Kidney epithelial cell (primary cell): Measurements from ENCODE around the gene ABCC3. TPM values are rescaled to one million over a fixed set of nuclear protein-coding genes. Genes with fewer than 3 reads are reported as not detected.

ENCODE experiments used
- DNase-seq: peaks from one replicate; pipeline ENCODE4 v3.0.0-alpha.2; 2010; ENCODE audit warnings: low read depth
- H3K27me3 ChIP-seq: 2 replicates; pipeline ENCODE4 v1.6.0; 2011; ENCODE audit warnings: low read length; ENCODE audit not compliant: control insufficient read depth, insufficient read depth
- H3K36me3 ChIP-seq: 2 replicates; pipeline ENCODE4 v1.5.1; 2011; ENCODE audit warnings: low read length; ENCODE audit not compliant: control insufficient read depth, insufficient read depth
- H3K4me3 ChIP-seq: 2 replicates; pipeline ENCODE4 v1.5.1; 2011; ENCODE audit warnings: low read depth, mild to moderate bottlenecking, control low read depth, low read length
- CTCF ChIP-seq: IDR thresholded peaks from 2 replicates; pipeline ENCODE4 v1.5.1; 2011; ENCODE audit warnings: mild to moderate bottlenecking, moderate library complexity, low read length, control low read depth, inconsistent platforms; ENCODE audit not compliant: insufficient read depth, poor library complexity, severe bottlenecking
- total RNA-seq: library from RNA; depleted of rRNA; stranded (reverse); fragments of >200 nt; gene quantifications from 2 replicates; pipeline ENCODE4 v1.2.3, GENCODE V29; 2015

Gene ABCC3
- total RNA-seq, 1 donor from 2014 or later = 1.3 TPM

- Histone ChIP-seq H3K4me3 (no peak overlapping the region), H3K27me3 (no peaks in the 10 kb centered on the region), H3K36me3 (no peaks in the 10 kb centered on the region)
- no peak for TF ChIP-seq CTCF
- DNase-seq = no peak
Measured at GRCh38 chr17:50684288-50684611, 49.6 kb downstream of the ABCC3 start.

GRCh38 chr17:50684612-50685333, 50.1 kb downstream of the ABCC3 start:
- Histone ChIP-seq H3K4me3 (no peak overlapping the region), H3K27me3 (no peaks in the 10 kb centered on the region), H3K36me3 (no peaks in the 10 kb centered on the region)
- DNase-seq = no peak
- no peak for TF ChIP-seq CTCF

- DNase-seq = no peak
- no peak overlapping the region for H3K4me3 ChIP-seq
- no peaks in the 10 kb centered on the region for H3K27me3 ChIP-seq
- no peak for TF ChIP-seq CTCF
- no peaks in the 10 kb centered on the region for H3K36me3 ChIP-seq
Measured at GRCh38 chr17:50685334-50685665, 50.6 kb downstream of the ABCC3 start.

GRCh38 chr17:50685691-50686493, 51.2 kb downstream of the ABCC3 start:
- TF ChIP-seq CTCF = no peak
- Histone ChIP-seq H3K27me3 (no peaks in the 10 kb centered on the region), H3K4me3 (no peak overlapping the region), H3K36me3 (no peaks in the 10 kb centered on the region)
- no peak for DNase-seq

- no peak for DNase-seq
- TF ChIP-seq CTCF = no peak
- no peaks in the 10 kb centered on the region for H3K27me3 ChIP-seq
- H3K36me3 ChIP-seq = no peaks in the 10 kb centered on the region
- no peak overlapping the region for H3K4me3 ChIP-seq
Measured at GRCh38 chr17:50686494-50687199, 52.0 kb downstream of the ABCC3 start.
